Measurements from ENCODE around the gene MYBBP1A. TPM values are rescaled to one million over a fixed set of nuclear protein-coding genes. Genes with fewer than 3 reads are reported as not detected.

The MYBBP1A gene
- total and polyA plus RNA-seq, 2 of the 4 experiments (the other 2 are of a cell fraction) = 22.6 to 45.9 TPM

GRCh38 chr17:4565209-4566141, 10.3 kb upstream of the MYBBP1A start:
- no peak overlapping the region for H2AK5ac ChIP-seq (ENCODE audit: low read depth, low read length)
- no peak overlapping the region for H3K14ac ChIP-seq (replicated peaks; ENCODE audit: low read depth, low read length)
- ATAC-seq (ENCODE audit: low read depth) (peak; percentile 90), DNase-seq (peak; percentile 75)
- 48% methylated on average over 6 of the region's 16 CpGs; no CpG with 5 or more reads in 1 of the 2 experiments for WGBS, 2 experiments (ENCODE audit: extremely low coverage in 2 of 2, insufficient read length in 1 of 2)
- in situ Hi-C loops (cut with MboI; ENCODE audit: low sequenced_read_pairs) (loop anchor here (5.0 kb wide), 1 partner anchor 57 kb away; no protein-coding TSS in a partner anchor), dilution Hi-C loops (cut with HindIII; ENCODE audit: low sequenced_read_pairs, unreplicated experiment) (no loop called here), intact Hi-C loops (cut with micrococcal nuclease) (loop anchor here (1.0 to 10.0 kb wide), 3 partner anchors 61 to 319 kb away; partner anchors contain the start of gene PELP1)
- no peak overlapping the region for H3K4me3 ChIP-seq (ENCODE audit: insufficient read depth, low read depth, low read length)
- no peaks in the 10 kb centered on the region for H4K20me1 ChIP-seq (ENCODE audit: insufficient read depth, low read length)
- BruUV-seq (replicated peaks) = no TSS peak
- no peaks in the 10 kb centered on the region for H3K9me3 ChIP-seq (ENCODE audit: control insufficient read depth, insufficient read depth, low read length)
- no peaks in the 10 kb centered on the region for H3K9me1 ChIP-seq (ENCODE audit: insufficient read depth, low read length)
- no peak overlapping the region for H3K23ac ChIP-seq (ENCODE audit: low read depth, low read length)
- TF ChIP-seq RAD21 (IDR thresholded peaks at IDR 0.05; ENCODE audit: low read length) = peak; percentile 62
- peak; percentile 85 for TF ChIP-seq CTCF (conservative IDR thresholded peaks at IDR 0.05; ENCODE audit: low read depth, low read length)
- TF ChIP-seq SMC3 (IDR thresholded peaks at IDR 0.05; ENCODE audit: low read depth, low read length) = peak; percentile 61
- peak; percentile 42; the same call in 1 of the 2 replicates for TF ChIP-seq USF2 (IDR thresholded peaks at IDR 0.05; ENCODE audit: low read depth, low read length)
- no peak for TF ChIP-seq ELK1 (IDR thresholded peaks at IDR 0.05; ENCODE audit: borderline replicate concordance, low read depth, low read length)
- POLR2A ChIA-PET (ENCODE audit: unreplicated experiment) = interaction anchor here (0.7 kb wide), 1 partner anchor 113 kb away, joined by 7 read pairs; no protein-coding TSS in a partner anchor
- H3K36me3 ChIP-seq (ENCODE audit: control insufficient read depth, insufficient read depth, low read length) = no peaks in the 10 kb centered on the region
- H4K8ac ChIP-seq (ENCODE audit: low read depth in 2 of 2, low read length in 2 of 2) = no peak overlapping the region; a peak in 1 of 4 replicates
- no peaks in the 10 kb centered on the region for H3K79me1 ChIP-seq (ENCODE audit: low read depth in 1 of 2, low read length in 2 of 2)
- no peak overlapping the region for H2BK120ac ChIP-seq (ENCODE audit: low read depth, low read length)
- H2AFZ ChIP-seq (replicated peaks; ENCODE audit: low read length, poor library complexity) = peak overlapping the region; percentile 79
- no peak overlapping the region for H3K4ac ChIP-seq (ENCODE audit: low read depth, low read length)
- H3K4me1 ChIP-seq (ENCODE audit: control insufficient read depth, insufficient read depth, low read length) = no peaks in the 10 kb centered on the region
- no peak overlapping the region for H3K56ac ChIP-seq (ENCODE audit: extremely low read depth, insufficient read depth, low read length)
- no peak overlapping the region for H2BK15ac ChIP-seq (ENCODE audit: low read depth, low read length)
- no peak overlapping the region for H4K91ac ChIP-seq (ENCODE audit: insufficient read depth, low read depth, low read length)
- CTCF ChIA-PET = interaction anchor here (0.9 to 2.8 kb wide), 4 partner anchors 12 to 114 kb away, joined by 3 to 26 read pairs (median 4); no protein-coding TSS in a partner anchor
- no peak overlapping the region for H3K18ac ChIP-seq (ENCODE audit: low read depth, low read length)
- H3K9ac ChIP-seq (ENCODE audit: low read depth, low read length) = no peak overlapping the region
- no peak overlapping the region for H2AK9ac ChIP-seq (replicated peaks; ENCODE audit: low read depth, low read length, poor library complexity)
- no peak overlapping the region for H2BK20ac ChIP-seq (ENCODE audit: low read depth, low read length)
- peak overlapping the region; percentile 38; the same call in 1 of the 2 replicates for H3K4me2 ChIP-seq (ENCODE audit: low read depth, low read length)
- no peak overlapping the region for H2BK5ac ChIP-seq (ENCODE audit: low read depth, low read length, poor library complexity, severe bottlenecking)
- no peak overlapping the region; the same call in 1 of the 2 replicates for H4K5ac ChIP-seq (ENCODE audit: low read depth, low read length)
- peaks cover 13% of the 10 kb centered on the region for H3K27me3 ChIP-seq (ENCODE audit: control insufficient read depth, insufficient read depth, low read length)
- no peak overlapping the region for H3K27ac ChIP-seq (ENCODE audit: insufficient read depth, low read length)
